Activated T-helper 17 cell treated with anti-CD3 and anti-CD28 coated beads, Interleukin-2, amount 50 U/mL, for 72 hours (primary cell): ENCODE results near the gene ANO2. TPM values are rescaled to one million over a fixed set of nuclear protein-coding genes. Genes with fewer than 3 reads are reported as not detected.

Experiments used
- ATAC-seq: fragments of 150-1000 bp; cut with Tn5 transposase; replicated peaks from 2 replicates; pipeline ENCODE4 v1.10.0; 2021; ENCODE audit warnings: mild to moderate bottlenecking, moderate library complexity
- H3K27ac Mint-ChIP-seq: one replicate; pipeline ENCODE4 v1.8.0; 2022; ENCODE audit warnings: mixed read lengths
- H3K27me3 Mint-ChIP-seq: one replicate; pipeline ENCODE4 v1.8.0; 2022; ENCODE audit warnings: mixed read lengths
- H3K36me3 Mint-ChIP-seq: one replicate; pipeline ENCODE4 v1.8.0; 2022; ENCODE audit warnings: low read depth, mild to moderate bottlenecking, mixed read lengths
- H3K4me1 Mint-ChIP-seq: one replicate; pipeline ENCODE4 v1.8.0; 2022; ENCODE audit warnings: mixed read lengths
- H3K4me3 Mint-ChIP-seq: one replicate; pipeline ENCODE4 v1.8.0; 2022; ENCODE audit warnings: mild to moderate bottlenecking, mixed read lengths
- H3K9me3 Mint-ChIP-seq: one replicate; pipeline ENCODE4 v1.8.0; 2022; ENCODE audit warnings: mixed read lengths
- total RNA-seq, 2 donors: library from RNA; stranded (reverse); gene quantifications; one replicate each; pipeline ENCODE4 v1.2.3, GENCODE V29; 2022

Gene ANO2
- total RNA-seq, 2 donors from 2014 or later = not detected

DNA sequence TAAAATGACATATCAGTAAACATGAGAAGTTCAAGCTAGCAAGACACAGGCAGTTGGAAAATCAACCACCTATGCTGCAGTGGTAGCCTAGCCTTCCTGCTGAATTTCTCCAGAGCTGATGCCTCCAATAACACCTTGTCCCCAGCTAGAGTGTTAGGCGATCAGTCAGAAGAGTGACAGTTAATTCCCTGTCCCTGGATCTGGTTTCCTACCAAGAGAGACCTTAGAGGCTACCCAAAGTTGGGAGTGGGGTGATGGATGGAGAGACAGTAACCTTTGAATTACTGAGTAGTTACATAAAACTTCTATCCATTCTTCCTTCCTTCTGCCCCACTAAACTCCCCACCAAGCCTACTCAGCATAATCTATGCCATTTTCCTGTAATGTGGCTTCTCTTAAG lies 1.9 kb upstream of the ANO2 start:
- Mint-ChIP-seq H3K4me3 (no peak overlapping the region), H3K27me3 (peaks cover 66% of the 10 kb centered on the region), H3K36me3 (no peaks in the 10 kb centered on the region), H3K4me1 (no peaks in the 10 kb centered on the region), H3K9me3 (no peaks in the 10 kb centered on the region), H3K27ac (no peak overlapping the region)
- ATAC-seq = no peak

DNA sequence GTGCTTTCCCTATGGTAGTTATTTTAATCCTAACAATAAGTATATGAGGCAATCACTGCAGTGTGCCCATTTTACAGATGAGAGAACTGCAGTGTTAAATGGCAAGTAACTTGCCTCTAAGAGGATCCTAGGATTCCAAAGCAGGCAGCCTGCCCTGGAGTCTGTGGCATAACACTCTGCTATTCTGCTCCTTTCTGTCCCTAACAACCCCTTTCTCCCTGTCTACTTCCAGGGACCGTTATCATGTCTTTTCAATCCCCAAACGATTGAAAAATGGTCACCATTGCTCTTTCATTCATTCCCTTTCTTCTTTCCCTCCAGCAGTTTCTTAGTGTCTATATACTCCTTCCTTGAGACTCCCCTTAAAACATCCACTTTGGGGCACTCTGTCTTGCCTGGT lies 1.3 kb upstream of the ANO2 start:
- no peak for ATAC-seq
- Mint-ChIP-seq H3K4me1 (no peaks in the 10 kb centered on the region), H3K27ac (no peak overlapping the region), H3K9me3 (no peaks in the 10 kb centered on the region), H3K27me3 (peaks cover 64% of the 10 kb centered on the region), H3K4me3 (no peak overlapping the region), H3K36me3 (no peaks in the 10 kb centered on the region)

DNA sequence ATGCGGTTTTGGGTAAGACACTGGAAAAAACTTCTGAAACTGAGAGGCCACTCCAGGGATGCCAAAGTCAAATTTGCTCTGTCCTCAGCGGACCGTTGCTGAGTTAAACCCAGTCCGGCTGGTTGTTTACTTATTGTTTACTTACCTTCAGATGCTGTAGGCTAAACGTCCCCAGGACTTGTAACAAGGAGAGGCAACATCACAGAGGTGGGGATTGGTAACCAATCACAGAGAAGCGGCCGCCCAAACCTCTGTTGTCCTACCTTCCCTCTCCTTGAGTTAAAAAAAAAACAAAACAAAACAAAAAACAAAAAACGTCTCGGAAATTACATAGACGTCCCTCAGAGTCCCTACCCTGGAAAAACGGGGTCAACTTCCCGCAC lies 380 bp downstream of the ANO2 start:
- H3K4me3 Mint-ChIP-seq = no peak overlapping the region
- H3K9me3 Mint-ChIP-seq = no peaks in the 10 kb centered on the region
- H3K27me3 Mint-ChIP-seq = peaks cover 65% of the 10 kb centered on the region
- H3K36me3 Mint-ChIP-seq = no peaks in the 10 kb centered on the region
- no peak overlapping the region for H3K27ac Mint-ChIP-seq
- H3K4me1 Mint-ChIP-seq = no peaks in the 10 kb centered on the region
- ATAC-seq = no peak

DNA sequence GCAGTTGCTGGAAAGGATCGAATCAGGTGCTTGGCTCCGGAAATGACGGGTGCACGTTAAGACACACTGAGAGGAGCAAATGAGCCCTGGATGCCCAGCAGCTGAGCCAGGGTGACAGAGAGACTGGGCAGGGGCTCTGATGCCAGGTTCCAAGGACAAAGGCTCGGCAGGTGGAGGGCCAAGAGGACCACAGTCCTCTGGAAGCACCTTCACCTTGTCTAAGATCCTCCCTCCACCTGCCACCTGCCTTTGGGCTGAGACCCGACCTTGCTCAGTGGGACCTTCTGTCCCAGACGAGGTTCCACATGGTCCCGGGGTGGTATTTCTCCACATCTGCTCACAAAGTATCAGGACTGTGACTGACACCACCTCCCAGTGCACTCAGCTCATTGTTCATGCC lies 1.0 kb downstream of the ANO2 start:
- H3K9me3 Mint-ChIP-seq = no peaks in the 10 kb centered on the region
- H3K4me1 Mint-ChIP-seq = no peaks in the 10 kb centered on the region
- H3K27me3 Mint-ChIP-seq = peaks cover 68% of the 10 kb centered on the region
- H3K27ac Mint-ChIP-seq = no peak overlapping the region
- H3K36me3 Mint-ChIP-seq = no peaks in the 10 kb centered on the region
- ATAC-seq = no peak
- no peak overlapping the region for H3K4me3 Mint-ChIP-seq

DNA sequence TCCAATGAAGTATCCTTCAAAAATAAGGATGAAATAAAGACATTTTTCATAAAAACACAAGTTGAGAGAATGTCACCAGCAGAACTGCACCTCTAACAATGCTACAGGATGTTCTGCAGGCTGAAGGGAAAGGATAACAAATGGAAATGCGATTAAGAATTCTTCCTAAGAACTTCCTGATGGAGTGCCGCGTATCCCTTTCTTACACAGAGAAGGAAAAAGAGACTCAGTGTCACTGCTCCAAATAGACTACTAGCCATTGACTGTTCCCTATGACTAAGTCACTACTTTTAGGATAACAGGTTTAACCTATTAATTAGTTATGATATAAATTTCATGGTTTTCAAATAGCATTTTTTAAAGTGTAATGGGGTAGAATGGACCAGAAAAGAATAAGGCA lies 3.2 kb downstream of the ANO2 start:
- Mint-ChIP-seq H3K4me3 (no peak overlapping the region), H3K4me1 (no peaks in the 10 kb centered on the region), H3K9me3 (no peaks in the 10 kb centered on the region), H3K27me3 (peaks cover 69% of the 10 kb centered on the region), H3K36me3 (no peaks in the 10 kb centered on the region), H3K27ac (no peak overlapping the region)
- no peak for ATAC-seq

DNA sequence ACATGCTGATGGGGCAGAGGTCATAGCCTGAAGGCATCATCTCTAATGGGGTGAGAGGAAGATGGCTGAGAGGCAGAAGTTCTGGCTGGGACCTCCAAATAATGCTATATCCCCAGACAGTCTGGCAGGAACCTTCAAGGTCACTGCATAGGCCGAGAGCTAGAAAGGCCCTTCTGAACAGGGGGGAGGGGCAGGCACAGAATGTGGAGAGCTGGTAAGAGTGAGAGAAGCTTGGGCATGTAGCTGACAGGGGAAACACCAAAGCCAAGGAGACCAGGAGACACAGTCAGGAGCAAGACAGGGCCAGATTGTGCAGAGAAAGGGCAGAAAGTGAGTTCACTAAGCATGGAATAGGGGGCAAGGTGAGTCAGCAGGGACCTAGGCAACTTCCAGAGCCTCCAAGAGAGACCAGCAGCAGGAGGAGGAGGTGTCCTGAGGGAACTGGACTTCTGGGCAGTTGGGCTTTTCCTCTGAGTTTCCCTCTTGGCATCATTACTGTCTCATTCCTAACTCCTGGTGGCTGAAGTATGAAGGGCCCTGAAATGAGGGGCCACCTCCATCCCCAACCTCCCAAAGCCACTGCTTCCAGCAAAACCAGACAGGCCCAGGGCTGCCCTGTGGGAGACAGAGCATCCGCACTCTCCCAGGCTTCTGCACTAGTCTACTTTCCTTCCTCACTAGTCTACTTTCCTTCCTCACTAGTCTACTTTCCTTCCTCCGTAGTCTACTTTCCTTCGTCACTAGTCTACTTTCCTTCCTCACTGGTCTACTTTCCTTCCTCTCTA lies 17.1 kb downstream of the ANO2 start:
- H3K9me3 Mint-ChIP-seq = peaks cover 7% of the 10 kb centered on the region
- ATAC-seq = no peak
- no peaks in the 10 kb centered on the region for H3K36me3 Mint-ChIP-seq

DNA sequence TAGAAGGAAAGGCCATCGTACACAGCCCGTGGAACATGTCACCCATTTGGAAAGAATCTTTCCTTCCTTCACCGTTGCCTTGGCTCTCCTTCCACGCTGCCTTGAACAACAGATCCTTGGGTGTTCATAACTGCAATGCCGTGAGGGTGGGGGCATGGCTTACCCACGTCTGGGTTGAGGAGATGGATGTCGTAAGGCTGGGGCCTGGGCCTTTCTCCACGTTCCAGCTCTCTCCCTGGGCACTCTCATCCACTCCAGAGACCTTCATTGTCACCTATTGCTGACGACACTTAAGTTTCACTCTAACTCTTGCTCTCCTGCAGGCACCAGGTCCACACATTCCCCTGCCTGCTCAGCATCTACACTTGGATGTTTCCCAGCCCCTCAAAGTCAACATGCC lies 19.4 kb downstream of the ANO2 start:
- peaks cover under 1% of the 10 kb centered on the region for H3K9me3 Mint-ChIP-seq
- H3K4me1 Mint-ChIP-seq = no peaks in the 10 kb centered on the region
- no peak for ATAC-seq
- peaks cover 34% of the 10 kb centered on the region for H3K27me3 Mint-ChIP-seq
- H3K4me3 Mint-ChIP-seq = no peak overlapping the region
- H3K27ac Mint-ChIP-seq = no peak overlapping the region
- H3K36me3 Mint-ChIP-seq = no peaks in the 10 kb centered on the region

More for the DNA sequence above, 17.1 kb downstream of the ANO2 start:
- Mint-ChIP-seq H3K4me1 (no peaks in the 10 kb centered on the region), H3K27ac (no peak overlapping the region), H3K4me3 (no peak overlapping the region), H3K27me3 (peaks cover 36% of the 10 kb centered on the region)

DNA sequence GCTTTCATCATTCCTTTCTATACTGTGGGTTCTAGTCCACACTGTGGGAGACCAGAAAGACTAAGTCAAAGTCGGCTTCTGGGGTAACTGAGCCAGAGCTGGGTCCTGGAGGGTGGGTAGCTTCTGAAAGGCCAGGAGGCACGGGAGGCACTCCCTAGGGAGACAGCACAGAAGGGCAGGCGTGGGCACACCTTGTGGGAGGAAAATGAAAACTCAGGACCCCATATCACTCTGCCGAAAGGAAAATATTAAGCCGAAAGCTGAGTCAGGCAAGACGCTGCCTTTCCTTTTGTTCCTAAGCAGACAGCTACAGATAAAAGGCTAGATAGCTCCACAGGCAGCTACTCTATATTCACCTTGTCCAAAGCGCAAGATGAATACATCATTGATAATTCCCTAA lies 20.7 kb downstream of the ANO2 start:
- no peak overlapping the region for H3K4me3 Mint-ChIP-seq
- no peaks in the 10 kb centered on the region for H3K4me1 Mint-ChIP-seq
- no peaks in the 10 kb centered on the region for H3K36me3 Mint-ChIP-seq
- H3K27me3 Mint-ChIP-seq = peaks cover 37% of the 10 kb centered on the region
- no peak overlapping the region for H3K27ac Mint-ChIP-seq
- ATAC-seq = no peak
- H3K9me3 Mint-ChIP-seq = no peaks in the 10 kb centered on the region

DNA sequence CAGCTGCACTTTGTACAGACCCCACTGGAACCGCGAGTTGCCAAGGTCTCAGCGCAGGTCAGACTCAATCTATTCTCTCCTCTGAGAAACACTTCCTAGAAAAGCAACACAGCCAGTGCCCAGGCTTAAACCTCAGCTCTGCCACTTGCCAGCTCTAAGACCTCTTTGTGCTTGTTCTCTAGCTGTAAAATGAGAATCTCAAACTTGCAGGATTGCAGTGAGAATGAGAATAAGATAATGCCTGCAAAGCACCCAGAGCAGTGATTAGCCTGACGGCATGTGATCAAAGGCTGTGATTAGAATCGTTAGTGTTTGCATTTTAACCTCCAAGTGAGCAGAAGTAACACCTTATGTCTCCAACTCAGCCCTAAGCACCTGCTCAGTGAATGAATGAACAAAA lies 21.3 kb downstream of the ANO2 start:
- Mint-ChIP-seq H3K36me3 (no peaks in the 10 kb centered on the region), H3K9me3 (no peaks in the 10 kb centered on the region), H3K4me1 (no peaks in the 10 kb centered on the region), H3K27ac (no peak overlapping the region), H3K27me3 (peaks cover 40% of the 10 kb centered on the region), H3K4me3 (no peak overlapping the region)
- no peak for ATAC-seq

DNA sequence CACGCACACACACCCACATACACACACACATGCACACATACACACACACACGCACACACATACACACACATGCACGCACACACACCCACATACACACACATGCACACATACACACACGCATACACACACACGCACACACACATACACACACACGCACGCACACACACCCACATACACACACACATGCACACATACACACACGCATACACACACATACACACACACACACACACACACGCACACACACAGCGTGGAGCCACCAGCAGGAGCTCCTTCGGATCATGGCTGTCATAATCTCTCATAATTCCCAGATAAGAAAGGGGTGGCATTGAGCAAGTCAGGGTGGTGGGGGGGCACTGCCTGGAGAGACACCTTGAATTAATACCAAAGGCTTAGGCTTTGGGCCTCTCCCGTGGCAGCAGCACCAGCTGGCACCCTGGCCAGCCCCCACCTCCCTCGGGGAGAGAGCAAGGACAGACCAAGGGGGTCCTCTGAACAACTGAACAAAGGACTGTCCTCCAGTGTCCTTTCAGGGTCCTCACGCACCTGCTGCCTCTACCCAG lies 21.9 kb downstream of the ANO2 start:
- no peak overlapping the region for H3K27ac Mint-ChIP-seq
- peaks cover 38% of the 10 kb centered on the region for H3K27me3 Mint-ChIP-seq
- no peak for ATAC-seq
- no peaks in the 10 kb centered on the region for H3K36me3 Mint-ChIP-seq
- no peaks in the 10 kb centered on the region for H3K4me1 Mint-ChIP-seq
- H3K9me3 Mint-ChIP-seq = no peaks in the 10 kb centered on the region
- H3K4me3 Mint-ChIP-seq = no peak overlapping the region

DNA sequence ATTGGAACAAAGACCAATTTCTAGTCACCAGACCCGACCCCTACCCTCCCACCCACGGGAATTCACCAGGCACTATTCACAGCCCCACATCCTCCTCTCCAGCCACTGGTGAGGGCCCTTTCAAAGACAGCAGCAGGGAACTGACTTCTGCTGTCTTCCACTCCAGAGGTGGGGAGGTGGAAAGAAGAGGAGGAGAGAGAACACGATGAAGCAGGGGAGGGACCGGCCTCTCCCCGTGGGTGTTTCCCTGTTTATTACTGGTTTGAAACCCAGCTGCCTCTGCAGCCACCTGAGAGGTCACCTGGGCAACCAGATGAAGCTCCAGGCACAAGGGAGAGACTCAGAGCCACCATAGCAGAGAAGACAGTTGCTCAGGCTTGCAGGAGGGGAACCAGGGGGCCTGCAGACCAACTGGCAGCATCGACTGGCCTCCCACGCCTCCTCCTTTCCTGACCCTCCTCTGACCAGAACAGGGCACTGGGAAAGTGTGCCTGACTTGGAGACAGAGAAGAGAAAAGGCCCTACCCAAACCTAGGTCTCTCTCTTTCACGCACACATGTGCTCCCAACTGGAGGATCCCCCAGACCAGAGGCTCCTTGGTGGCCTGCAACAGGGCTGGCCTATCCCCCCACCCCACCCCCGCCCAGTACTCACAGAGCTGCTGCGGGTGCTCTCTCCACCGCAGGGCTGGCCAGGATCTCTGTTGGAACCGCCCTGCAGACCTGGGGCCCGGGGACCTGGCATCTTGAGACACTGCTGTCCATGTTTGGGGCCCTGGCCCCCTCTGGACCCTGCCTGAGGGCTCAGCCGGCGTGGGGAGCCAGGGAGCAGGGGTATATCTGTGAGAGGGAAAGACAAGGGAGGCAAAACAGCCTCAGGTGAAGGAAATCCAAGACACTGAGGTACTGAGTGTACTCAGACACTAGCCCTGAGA lies 22.8 kb downstream of the ANO2 start:
- H3K4me3 Mint-ChIP-seq = no peak overlapping the region
- no peak overlapping the region for H3K27ac Mint-ChIP-seq
- peaks cover 34% of the 10 kb centered on the region for H3K27me3 Mint-ChIP-seq
- no peaks in the 10 kb centered on the region for H3K36me3 Mint-ChIP-seq
- H3K9me3 Mint-ChIP-seq = no peaks in the 10 kb centered on the region
- H3K4me1 Mint-ChIP-seq = no peaks in the 10 kb centered on the region
- ATAC-seq = no peak

DNA sequence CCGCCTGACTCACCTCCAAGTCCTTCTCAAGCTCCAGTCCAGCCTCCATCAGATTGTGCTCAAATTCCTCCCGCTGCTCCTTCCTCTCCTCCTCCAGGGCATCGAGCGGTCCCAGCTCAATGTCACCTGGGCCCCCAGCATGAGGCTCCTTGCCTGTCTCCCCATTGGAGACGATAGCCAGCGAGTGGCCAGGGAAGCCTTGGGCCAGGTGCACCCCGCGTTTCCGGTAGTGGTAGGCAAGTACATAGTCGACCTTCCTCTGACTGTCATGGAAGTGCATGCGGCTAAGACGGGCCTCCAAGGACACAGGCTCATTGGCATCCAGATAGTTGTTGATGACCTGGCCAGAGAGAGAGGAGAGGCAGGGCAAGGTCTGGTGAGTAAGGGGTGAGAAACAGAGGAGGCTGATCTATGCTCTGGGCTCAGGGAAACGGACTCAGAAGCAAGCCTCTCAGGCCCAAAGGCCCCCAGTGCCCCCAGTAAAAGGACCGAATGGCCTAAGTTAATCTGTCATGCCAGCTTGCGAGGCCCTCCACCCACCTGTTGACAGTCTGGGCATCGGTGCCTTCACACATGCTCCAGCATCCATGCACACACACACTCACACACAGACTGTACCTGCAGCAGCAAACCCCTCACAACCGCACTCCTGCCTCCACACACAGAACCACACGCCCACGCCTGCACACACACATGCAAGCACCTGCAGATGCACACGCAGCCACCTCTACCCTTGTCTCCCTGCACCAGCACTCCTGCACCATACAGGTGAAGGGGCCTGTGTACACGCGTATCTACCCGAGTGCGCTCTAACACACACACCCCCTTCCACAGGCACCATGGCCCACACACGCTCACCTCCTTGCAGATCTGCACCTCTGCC lies 23.8 kb downstream of the ANO2 start:
- no peaks in the 10 kb centered on the region for H3K4me1 Mint-ChIP-seq
- H3K4me3 Mint-ChIP-seq = no peak overlapping the region
- no peaks in the 10 kb centered on the region for H3K36me3 Mint-ChIP-seq
- H3K27me3 Mint-ChIP-seq = peaks cover 30% of the 10 kb centered on the region
- H3K27ac Mint-ChIP-seq = no peak overlapping the region
- no peaks in the 10 kb centered on the region for H3K9me3 Mint-ChIP-seq
- no peak for ATAC-seq

DNA sequence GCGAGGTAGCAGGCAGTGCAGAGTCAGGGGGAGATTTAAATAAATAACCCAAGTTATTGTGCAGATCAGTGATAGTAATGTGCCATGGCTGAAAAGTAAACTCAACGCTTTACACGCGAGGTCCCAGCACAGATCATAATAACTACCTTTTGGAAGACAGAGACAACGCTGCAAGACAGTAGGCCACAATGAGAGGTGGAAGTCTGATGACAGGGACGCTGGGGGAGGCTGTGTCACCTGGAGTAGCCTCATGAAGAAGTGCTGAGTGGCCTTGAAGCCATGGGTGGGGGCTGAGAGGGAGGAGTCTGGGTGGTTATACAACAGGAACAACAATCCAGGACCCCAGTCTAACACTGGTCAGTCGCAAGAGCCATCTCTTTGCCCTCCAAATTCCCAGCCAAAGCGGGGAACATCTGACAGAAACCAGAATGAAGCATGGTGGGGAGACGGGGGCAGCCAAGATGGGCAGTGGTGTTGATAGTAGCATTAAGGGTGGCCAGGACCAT lies 28.2 kb downstream of the ANO2 start:
- no peaks in the 10 kb centered on the region for H3K36me3 Mint-ChIP-seq
- H3K4me1 Mint-ChIP-seq = no peaks in the 10 kb centered on the region
- H3K27ac Mint-ChIP-seq = no peak overlapping the region
- H3K27me3 Mint-ChIP-seq = peaks cover 18% of the 10 kb centered on the region
- H3K9me3 Mint-ChIP-seq = no peaks in the 10 kb centered on the region
- ATAC-seq = no peak
- no peak overlapping the region for H3K4me3 Mint-ChIP-seq

DNA sequence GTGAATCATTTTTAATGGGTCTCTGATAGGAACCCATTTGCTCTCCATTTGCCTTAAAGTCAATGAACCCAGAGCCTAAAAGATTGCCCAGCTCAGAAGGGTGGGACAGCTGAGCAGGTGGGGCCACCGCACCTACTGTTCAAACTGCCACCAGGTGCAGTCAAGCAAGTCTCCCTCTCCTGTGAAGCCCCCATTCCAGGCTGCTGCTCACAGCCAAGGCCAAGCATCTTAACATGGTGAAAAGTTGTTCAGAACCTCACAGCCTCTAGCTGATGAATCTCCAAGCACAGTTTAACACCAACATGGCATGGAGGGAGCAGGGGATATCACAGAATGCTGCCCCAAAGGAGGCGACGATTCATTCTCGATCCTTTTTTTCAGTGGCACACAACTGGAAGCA lies 29.5 kb downstream of the ANO2 start:
- Mint-ChIP-seq H3K4me3 (no peak overlapping the region), H3K36me3 (no peaks in the 10 kb centered on the region), H3K27me3 (peaks cover 15% of the 10 kb centered on the region), H3K4me1 (no peaks in the 10 kb centered on the region), H3K27ac (no peak overlapping the region), H3K9me3 (no peaks in the 10 kb centered on the region)
- ATAC-seq = no peak
